ENCODE data around the gene IQSEC3.
A peak's percentile ranks its signal among the peaks of the same experiment; 100 is the strongest.

The IQSEC3 gene

DNA sequence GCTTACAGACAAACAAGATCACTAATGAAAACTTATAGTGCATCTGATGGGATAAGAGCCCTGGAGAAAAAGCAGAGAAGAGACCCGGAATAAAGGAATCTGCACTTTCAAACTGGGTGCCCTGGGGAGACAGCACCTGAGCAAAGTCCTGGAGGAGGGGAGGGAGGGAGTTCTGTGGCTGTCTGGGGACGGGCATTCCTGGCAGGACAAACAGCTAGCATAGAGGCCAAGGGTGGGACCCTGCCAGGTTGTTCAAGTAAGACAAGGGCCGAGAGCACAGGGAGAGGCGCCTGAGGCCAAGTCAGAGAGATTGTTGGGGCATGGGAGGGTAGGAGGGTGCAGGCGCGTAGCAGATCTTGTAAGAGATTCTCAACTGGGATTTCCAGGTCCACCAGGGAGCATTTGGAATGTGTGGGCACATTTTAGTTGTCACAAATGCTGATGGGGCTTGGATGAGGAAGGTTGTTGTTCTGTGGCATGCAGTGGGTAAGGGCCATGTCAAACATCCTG, 14.2 kb downstream of the IQSEC3 start:
- no peak for DNase-seq

DNA sequence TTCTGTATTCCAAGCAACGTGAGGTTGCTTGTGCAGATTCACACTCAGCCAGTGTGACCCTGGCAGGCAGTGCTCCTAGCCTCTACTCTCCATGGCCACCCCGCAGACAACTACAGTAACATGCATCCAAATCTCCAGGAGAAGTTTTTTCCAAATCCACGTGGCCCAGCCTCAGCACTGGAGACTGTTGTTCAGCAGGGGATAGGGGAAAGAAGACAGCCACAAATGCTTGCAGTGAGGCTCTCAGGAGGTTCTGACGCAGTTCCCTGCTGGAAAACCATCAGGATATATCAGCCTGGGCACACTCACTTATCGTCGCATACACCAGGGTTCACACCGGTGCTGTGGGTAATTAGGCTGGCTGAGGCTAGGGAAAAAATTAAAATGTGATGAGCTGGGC, 16.2 kb downstream of the IQSEC3 start:
- DNase-seq, result no peak

DNA sequence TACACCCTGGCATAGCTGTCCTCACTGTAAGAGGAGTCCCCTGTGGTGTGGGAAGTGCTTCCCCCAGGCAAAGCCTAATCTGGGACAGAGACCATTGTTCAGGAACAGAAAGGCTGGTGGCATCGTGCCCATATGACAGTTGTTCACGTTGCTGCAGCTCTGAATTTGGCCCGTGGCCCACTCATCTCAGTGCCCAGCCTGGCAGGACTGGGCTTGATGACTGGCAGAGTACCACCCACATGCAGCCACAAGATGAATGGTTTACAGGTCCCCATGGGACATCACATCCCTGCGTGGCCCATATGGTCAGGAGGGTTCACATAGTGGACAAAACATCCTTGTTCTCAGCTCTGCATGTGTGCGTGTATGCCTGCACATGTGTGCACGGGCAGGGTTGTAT, 17.5 kb downstream of the IQSEC3 start:
- no peak for DNase-seq

DNA sequence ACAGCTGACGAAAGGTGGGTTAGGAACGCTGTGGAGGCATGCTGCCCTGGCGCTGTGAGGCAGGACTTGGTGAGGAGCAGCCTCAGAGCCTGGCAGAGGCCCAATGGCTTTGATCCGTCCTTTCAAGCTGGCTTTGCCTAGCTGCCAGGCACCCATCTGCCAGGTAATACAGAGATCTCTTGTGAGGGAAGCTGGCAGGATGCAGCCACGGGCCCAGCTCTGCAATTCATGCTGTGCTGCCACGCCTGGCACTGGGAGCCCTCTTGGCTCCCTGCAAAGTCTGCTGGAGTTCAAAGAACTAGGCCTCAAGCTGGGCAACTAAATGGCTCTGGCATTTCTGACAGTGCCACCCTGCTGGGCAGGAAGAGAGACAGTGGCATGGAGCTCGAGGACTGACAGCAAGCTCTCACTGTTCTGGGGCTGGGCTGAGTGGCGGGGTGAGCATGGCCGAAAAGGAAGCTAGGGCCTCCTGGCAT, 18.7 kb downstream of the IQSEC3 start:
- no peak for DNase-seq

DNA sequence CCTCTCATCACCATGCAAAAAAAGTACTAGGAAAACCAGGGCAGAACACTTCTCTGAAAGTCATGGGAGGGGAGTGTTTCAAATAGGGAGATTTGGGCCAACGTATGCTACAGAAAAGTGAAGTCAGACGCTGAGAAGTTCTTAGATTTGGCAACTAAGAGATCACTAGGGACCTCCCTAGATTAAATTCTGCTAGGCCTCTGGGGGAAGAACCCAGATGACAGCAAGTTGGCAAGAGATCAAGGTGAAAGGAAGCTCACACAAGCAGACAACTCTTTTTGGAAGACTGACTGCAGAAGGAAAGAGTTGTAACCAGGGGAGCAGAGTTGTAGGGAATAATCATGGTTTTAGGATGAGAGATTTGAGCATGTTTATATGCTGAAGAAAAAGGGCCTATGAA, 20.7 kb downstream of the IQSEC3 start:
- DNase-seq, result no peak

DNA sequence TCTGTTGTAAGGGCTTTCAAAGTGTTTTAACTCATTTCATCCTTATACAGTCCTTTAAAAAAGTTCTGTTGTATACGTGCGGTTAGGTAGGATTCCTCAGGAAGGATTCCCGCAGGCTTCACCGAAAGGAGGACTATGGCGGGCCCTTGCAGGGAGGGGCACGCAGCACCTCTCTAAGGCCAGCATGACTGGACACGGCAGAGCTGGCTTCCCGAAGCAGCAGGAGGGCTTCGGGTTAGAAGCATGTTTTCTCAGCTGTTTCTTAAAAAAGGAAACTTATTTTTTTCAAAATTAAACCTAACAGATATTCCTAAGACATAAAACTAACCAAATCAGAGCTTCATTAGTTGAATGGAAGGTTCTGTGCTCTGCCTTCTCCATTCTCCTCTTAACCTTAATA, 21.3 kb downstream of the IQSEC3 start:
- no peak for DNase-seq

DNA sequence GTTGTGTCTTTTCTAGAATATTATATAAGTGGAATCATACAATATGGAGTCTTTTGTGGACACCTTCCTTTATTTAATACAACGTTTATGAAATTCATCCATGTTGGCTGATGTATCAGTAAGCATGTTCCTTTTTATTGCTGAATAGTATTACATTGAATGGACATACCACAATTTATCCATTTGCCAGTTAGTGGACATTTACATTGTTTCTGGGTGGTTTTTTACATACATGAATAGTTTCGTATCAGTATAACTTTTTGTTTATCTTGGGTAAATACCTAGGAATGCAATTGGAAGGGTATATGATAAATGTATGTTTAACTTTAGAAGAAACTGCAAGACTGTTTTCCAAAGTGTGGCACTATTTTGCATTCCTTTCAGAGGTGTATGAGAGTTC, 23.1 kb downstream of the IQSEC3 start:
- DNase-seq, result no peak

DNA sequence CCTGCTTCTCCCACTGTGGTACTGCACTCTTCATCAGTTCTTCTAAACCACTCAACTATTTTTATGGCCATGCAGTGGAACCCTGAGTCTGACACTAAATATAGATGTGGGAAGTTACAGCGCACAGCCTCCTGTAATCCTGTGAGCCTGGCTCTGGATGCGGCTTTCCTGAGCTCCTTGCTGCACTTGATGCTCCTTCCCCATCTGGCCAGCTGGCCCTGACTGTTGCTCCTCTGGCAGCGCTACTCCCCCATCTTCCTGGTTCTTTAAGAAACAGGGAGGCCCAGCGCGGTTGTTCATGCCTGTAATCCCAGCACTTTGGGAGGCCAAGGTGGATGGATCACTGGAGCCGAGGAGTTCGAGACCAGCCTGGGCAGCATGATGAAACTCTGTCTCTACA, 24.6 kb downstream of the IQSEC3 start:
- no peak for DNase-seq

DNA sequence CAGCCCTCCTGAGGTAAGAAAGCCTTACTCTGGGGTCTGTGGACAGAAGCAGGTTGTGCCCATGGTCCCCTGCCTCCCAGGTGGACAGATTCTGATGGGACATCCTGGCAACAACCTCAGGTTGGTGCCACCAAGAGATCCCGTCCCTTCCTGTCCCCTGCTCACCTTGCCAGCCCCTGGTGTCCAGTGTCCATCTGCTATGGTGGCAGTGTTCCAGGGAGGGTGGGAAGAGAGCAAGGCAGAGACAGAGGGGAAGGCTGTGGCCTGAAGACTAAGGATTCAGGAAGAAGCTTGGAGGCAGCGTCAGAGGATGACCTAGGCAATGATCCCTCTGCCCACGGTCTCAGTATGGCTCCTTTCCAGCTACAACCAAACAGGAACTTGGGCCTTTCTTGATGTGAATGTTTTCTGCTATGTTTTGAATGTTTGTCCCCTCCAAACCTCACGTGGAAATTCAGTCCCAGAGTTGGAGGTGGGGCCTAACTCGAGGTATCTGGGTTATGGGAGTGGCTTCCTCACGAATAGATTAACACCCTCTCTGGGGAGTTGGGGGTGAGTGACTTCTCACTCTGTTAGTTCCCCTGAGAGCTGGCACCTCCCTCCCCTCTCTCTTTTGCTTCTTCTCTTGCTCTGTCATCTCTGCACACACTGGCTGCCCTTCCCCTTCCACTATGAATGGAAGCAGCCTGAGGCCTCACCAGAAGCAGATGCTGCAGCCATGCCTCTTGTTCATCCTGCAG, 26.9 kb downstream of the IQSEC3 start:
- no peak for DNase-seq

DNA sequence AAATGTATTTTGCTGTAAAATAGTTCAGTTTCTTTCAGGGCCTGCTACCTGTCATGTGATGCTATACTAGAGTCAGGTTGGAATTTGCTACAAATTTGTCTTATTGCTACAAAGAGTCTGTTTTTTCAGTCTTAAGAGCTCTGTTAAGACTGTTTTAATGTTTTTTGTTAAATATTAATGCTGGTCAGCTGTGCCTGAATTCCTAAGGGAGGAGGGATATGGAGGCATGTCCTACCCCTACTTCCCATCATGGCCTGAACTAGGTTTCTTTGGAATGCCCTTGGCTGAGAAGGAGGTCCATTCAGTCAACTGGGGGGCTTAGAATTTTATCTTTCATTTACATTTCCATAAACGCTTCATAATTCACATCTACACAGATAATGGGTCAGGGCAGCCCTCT, 30.0 kb downstream of the IQSEC3 start:
- DNase-seq, result no peak

DNA sequence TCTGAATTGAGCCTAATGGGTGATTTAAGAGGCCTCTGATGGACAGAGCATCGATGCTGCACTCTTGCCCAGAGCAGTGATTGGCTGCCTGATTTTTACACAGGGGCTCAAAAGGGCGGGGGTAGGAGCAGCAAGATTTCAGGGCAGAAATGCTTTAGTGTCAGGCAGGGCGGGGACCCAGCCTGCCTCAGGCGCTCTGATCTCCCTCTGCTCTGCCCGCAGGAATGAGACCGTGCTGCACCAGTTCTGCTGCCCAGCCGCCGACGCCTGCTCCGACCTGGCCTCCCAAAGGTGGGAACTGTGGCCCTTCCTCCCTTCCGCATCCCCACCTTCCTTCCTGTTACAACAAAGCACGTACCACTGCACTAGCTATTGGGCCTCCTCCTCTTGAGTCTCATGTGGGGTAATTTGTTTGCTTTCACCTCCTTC, 32.4 kb downstream of the IQSEC3 start:
- no peak for DNase-seq

DNA sequence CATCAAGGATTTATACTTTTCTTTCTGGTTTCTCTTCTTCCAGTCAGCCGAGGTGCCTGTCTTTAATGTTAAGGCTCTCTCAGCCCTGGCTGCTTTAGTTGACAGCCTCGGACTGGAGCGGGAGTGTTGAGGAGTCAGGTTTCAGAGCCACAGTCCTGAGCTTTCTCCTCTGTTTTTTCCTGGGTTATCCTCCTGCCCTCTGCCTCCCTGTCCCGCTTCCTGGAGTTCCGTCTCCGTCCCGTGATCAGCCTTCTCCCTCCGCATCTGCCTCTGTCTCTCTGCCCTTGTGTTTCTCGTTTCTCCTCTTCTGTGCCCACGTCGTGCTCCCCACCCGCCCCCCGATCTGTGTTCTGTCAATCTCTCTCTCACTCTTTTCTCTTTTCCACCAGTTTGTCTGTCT, 33.0 kb downstream of the IQSEC3 start:
- peak in 1 of 2 experiments; percentile 32 for DNase-seq

DNA sequence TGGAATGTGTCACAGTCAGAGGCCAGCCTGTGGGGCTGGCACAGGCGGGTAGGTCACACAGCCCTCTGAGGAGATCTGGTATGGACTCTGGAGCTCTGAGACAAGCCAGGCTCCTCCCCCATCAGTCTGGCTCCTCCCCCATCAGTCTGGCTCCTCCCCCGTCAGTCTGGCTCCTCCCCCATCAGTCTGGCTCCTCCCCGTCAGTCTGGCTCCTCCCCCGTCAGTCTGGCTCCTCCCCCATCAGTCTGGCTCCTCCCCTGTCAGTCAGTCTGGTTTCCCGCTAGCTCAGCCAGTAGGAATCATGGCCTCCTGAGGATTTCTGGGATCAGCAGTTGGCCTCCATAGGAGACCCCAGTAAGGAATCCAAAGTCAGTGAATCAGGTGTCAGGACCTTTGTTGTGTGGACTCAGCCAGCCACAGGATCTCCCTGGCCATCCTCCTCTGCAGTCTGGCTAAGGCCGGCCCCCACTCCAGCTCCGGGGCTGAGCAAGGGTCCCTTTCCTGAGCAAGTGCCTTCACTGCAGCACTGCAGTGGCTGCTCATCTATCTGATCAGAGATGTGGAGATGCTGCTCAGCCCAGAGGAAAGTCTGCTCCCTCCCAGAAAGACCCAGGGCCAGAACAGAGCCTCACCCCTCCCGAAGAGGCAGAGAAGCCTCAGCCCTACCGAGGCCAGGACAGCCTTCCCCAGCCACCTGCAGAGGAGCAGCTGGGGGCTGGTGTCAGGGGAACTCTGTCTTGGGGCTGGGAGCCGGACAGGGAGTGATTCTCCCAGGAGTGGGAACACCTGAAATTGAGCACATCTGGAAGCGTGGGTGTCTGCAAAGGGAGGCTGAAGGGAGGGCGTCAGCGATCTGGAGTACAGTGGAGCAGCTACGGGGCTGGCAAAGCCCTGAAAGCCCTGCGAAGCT, 35.7 kb downstream of the IQSEC3 start:
- no peak for DNase-seq

DNA sequence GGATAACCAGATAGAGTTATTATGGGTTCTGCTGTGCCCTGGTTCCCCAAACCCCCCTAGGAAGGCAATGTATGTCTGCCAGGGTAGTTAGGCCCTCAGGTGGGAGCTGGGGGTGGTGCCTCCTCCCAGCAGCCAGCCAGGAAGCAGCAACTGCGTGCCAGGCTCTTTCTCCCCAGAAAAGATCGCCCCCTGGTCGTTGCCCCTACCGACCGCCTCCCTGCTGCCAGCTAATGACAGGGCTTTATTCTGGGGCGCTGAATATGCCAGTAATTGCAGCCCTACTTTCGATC, 36.3 kb downstream of the IQSEC3 start:
- no peak for DNase-seq

DNA sequence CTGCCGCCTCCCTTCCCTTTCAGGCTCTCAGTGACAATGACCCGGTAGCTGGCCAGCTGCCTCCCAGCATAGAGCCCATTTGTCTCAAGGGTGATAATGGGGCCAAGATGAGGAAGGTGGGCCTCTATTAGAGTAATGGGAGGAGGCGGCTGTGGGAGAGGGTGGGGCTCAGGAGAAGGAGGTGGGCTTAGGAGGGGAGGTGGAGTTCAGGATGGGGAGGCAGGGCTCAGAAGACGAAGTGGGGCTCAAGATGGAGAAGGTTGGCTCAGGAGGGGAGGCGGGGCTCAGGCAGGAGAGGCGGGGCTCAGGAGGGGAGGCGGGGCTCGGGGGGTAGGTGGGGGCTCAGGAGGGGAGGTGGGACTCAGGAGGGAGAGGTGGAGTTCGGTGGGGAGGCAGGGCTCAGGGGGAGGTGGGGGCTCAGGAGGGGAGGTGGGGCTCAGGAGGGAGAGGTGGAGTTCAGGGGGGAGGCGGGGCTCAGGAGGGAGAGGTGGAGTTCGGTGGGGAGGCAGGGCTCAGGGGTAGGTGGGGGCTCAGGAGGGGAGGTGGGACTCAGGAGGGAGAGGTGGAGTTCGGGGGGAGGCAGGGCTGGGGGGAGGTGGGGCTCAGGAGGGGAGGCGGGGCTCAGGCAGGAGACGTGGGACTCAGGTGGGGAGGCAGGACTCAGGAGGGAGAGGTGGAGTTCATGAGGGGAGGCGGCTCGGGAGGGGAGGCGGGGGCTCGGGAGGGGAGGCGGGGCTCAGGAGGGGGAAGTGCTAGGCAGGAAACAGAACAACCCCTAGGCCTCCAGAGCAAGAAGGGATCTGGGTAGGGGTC, 36.8 kb downstream of the IQSEC3 start:
- peak; percentile 56 to 84 for DNase-seq

DNA sequence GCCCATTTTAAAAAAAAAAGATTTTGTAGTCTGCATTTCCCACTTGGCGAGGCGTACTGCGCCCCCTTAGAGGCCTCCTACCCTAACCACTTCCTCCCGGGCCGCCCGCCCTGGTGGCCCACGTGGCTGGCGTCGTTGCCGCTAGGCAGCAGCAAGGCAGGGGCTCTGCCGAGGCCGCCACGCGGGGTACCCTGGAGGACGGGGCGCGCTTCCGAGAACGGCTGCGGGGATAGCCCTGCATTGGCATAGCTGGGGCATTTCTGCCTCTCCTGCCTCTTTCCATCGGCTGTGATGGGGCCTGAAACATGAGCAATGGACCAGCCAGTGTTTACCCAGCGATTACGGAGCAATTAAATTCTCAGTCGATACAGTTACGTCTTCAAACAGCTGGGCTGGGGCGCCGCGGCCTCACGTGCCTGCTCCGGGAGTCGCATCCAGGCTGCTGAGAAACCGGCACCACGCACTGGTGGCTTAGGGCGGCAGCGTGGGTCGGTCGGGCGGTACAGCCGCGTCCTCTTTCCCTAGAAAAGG, 38.0 kb downstream of the IQSEC3 start:
- peak; percentile 25 to 67 for DNase-seq

DNA sequence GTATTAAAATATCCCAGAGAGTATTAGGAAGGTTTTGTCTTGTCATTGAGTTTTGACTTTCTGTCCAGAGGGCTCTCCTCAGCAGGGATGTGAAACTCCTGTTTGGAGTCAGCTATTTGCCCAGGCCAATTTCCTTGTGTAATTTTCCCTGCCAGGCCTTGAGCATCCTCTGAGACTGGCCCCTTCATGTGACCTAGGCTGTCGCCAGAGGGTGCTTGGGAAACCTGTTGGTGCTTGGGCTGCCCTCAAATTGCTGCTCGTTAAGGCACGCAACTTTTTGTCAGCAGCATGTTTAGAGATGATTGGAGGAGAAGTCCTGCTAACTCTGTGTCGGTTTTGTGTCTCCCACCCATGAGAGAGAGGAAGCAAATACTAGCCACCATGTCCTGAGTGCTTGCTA, 39.1 kb downstream of the IQSEC3 start:
- no peak for DNase-seq

DNA sequence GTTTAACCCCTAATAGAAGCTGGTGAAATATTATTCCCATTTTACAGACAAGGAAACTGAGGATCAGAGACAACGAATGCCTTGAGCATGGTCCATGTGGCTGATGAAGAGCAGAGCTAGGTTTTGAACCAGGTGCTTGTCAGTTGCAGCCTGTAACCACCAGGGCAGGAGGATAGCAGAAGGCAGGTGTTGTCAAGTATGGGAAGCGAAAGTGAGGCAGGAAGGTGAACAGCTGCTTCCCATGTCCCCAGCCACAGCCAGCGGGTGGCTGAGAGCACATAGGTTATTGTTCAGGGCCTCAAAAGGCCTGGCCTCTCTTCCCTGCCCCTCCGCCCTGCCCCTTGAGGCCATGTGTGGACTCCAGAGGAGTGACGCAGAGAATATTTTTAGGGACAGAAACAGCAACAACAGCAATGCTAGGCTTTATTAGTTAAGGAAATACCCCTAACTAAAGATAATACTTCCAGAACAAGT, 39.6 kb downstream of the IQSEC3 start:
- DNase-seq, result peak; percentile 12 to 36

DNA sequence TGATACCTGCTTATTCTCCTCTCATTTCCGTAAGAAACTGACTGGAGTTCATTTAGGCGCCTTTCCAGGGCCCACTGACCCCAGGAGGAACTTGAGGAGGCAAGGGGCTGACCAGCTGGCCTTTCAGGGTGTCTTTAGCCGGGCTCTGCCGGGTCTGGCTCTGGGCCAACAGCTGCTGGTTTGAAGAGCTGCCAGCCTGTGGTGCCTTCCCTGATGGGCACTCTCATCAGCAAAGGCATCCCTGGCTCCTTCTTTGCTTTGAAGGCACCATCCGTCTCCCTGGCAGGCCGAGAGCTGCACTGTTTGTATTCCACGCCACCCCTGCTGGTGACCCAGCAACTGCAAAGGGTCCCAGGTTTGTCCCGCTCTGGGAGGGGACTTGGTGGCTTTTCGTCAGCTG, 42.0 kb downstream of the IQSEC3 start:
- no peak for DNase-seq

DNA sequence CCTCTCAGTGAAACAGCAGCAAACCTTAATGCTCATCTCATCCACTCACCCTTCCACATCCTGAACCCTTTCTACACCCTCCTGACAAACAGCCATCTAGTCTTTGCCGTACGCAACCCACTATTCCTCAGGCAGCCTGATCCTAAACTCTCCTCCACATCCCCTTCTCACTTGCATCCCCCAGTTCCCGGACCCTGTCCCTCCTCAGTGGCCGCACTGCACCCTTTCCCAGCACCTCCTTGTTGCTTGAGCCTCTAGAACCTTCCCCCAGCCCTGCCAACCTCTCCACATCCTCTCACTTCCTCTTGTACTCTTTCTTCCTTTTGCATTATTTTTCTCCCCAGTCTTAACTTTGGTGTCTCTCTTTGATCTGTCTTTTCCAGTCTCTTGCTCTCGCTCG, 42.9 kb downstream of the IQSEC3 start:
- no peak for DNase-seq

DNA sequence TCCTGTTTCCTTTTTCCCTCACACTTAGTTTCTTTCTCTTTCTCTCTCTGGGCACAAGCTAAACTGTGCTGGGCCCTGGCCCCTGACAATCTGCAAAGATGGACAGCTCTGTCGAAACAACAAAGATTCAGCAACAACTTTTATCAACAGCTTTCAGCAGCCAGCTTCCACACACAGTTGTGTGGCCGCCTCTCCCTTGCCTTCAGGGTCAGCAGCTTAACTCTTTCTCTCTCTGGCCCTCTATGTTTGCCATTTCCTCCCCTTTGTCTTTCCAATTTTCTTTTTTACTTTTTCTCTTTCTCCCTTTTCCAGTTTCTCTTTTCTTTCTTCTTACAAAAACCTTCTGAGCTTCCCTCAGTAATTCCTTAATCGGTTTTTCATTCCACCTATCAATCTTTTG, 43.3 kb downstream of the IQSEC3 start:
- DNase-seq, result no peak

DNA sequence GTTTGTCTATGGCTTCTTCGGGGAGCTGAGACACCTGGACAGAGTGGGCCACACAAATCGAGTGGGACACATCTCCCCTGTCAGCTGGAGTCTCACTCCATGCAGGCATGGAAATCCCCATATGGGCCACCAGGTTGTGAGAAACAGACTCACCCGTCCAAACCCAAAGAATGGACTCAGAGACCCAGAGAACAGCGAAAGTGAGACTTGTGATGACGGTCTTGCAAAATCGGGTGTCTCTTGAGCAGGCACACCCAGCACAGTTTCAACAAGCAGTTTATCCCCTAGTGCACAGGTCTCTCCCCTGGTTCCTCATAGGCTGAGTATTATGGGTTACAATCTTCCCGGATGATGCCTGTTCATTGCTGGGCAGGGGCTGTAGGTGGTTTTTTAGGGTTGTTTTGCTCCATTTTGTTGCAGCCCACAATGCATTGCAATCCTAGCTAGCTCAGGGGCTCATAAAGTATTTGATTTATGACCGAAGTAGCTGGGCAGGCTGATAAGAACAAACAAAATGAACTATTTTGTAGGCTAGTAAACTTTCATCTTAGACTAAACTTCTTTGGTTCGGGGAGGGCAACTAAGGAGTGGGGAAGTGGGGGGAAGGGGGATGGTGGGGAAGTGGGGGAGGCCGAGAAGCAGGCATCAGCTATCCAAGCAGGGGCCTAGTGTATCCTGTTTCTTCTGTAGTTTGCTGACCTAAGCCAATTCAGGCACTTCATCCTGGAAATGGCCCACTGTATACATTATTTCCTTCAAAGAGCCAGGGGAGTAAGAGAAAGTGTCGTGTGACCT, 45.3 kb downstream of the IQSEC3 start:
- no peak for DNase-seq
